Psoas muscle (tissue), 8 donors: ENCODE measurements around the gene FGR. TPM values are rescaled to one million over a fixed set of nuclear protein-coding genes. Genes with fewer than 3 reads are reported as not detected.
A peak's percentile ranks its signal among the peaks of the same experiment; 100 is the strongest.

ENCODE experiments used
- ATAC-seq, 4 donors: fragments of 200-7000 bp; cut with Tn5 transposase; one replicate each; pipeline ENCODE4 v1.9.1; 2020; ENCODE audit warnings: moderate library complexity in 3 of 4, mild to moderate bottlenecking in 2 of 4
- DNase-seq, 2 donors: peaks; one replicate each; pipeline ENCODE4 v3.0.0-alpha.2; 2020
- H3K27ac ChIP-seq: fragments of 200-600 bp; one replicate; pipeline ENCODE4 v1.8.0; 2022
- H3K27me3 ChIP-seq, 3 donors: fragments of 200-600 bp in 1 of 3; one replicate each; pipeline versions ENCODE4 v1.6.1 to v1.8.0; 2013 to 2022; ENCODE audit warnings: low read length in 2 of 3, mild to moderate bottlenecking in 2 of 3, moderate library complexity in 1 of 3; ENCODE audit not compliant: insufficient read depth in 3 of 3
- H3K36me3 ChIP-seq, 2 donors: fragments of 200-600 bp in 1 of 2; one replicate each; pipeline versions ENCODE4 v1.6.1 to v1.8.0; 2013 to 2022; ENCODE audit warnings: low read depth in 1 of 2, mild to moderate bottlenecking in 1 of 2, moderate library complexity in 1 of 2; ENCODE audit not compliant: insufficient read depth in 1 of 2
- H3K4me1 ChIP-seq: fragments of 200-600 bp; one replicate; pipeline ENCODE4 v1.8.0; 2022
- H3K4me3 ChIP-seq: fragments of 200-600 bp; one replicate; pipeline ENCODE4 v1.8.0; 2022; ENCODE audit warnings: mild to moderate bottlenecking
- H3K9me3 ChIP-seq: fragments of 200-600 bp; one replicate; pipeline ENCODE4 v1.8.0; 2022
- CTCF ChIP-seq: fragments of 200-600 bp; IDR thresholded peaks from one replicate; pipeline ENCODE4 v1.8.0; 2022; ENCODE audit warnings: antibody characterized with exemption
- WGBS, 3 donors: extraction: QIAGEN DNeasy Blood & Tissue Kit; methylation state at CpG; one replicate each; pipeline versions ENCODE4 v1.1.6 to v1.1.7; 2013; 5-methylcytosine and 5-hydroxymethylcytosine counted together
- intact Hi-C, 2 donors: fragments of 100-400 bp; cut with DNase I; formaldehyde crosslinking; loops; one replicate each; pipeline versions ENCODE4 v1.11.0 to v1.14.2; 2022
- polyA plus RNA-seq, 3 donors: library from polyadenylated mRNA; stranded (reverse); fragments of 200-250 nt; gene quantifications; one replicate each; pipeline ENCODE4 v1.2.3, GENCODE V29; 2013
- total RNA-seq, 4 donors: library from RNA; stranded (reverse); fragmentation: NEBNext Ultra II Directional in 2 of 4; extraction: Animal tissue kit (Norgen Biotek cat#: 25700) in 2 of 4; gene quantifications; one replicate each; pipeline versions ENCODE4 v1.2.1 to v1.2.4, GENCODE V29; 2021 to 2023
- donor health status: healthy with polysubstance abuse.
- donor health status: DM: no; HTN: no; CAD: no; lungs with moderate emphysema.
- donor health status: Bipolar disorder and iron deficiency.
- donor health status: healthy.
- donor health status: DM: yes; HTN: yes; CAD: no.
- donor health status: DM: no; HTN: no; CAD: no.
- donor health status: DM: no; HTN: no; CAD: no.
- donor health status: DM: yes; HTN: yes; CAD: no.

The FGR gene
- total and polyA plus RNA-seq, 7 donors: 1.3 to 3.8 (median 2.8) TPM

- no peak for TF ChIP-seq CTCF
- Histone ChIP-seq H3K4me1 (peaks cover 8% of the 10 kb centered on the region), H3K27ac (no peak overlapping the region), H3K4me3 (no peak overlapping the region), H3K9me3 (no peaks in the 10 kb centered on the region), H3K27me3 (no peaks in the 10 kb centered on the region), H3K36me3 (peaks cover 0 to 3% of the 10 kb centered on the region in 2 donors)
- no peak for ATAC-seq
- intact Hi-C loops: loop anchor here in 1 of 2 donors (5.0 kb wide), 1 partner anchor 274 kb away; the partner anchor contains the start of gene GPR3
- DNase-seq: no peak
- WGBS, 3 donors: 85 to 93% (median 90%) methylated on average over 4 of the region's 4 CpGs
These were observed 31.3 kb upstream of the FGR start for GRCh38 chr1:27666294-27666693.

- peaks cover 0 to 3% of the 10 kb centered on the region in 2 donors for H3K36me3 ChIP-seq
These were observed 30.1 kb upstream of the FGR start for GRCh38 chr1:27665016-27665651.

GRCh38 chr1:27664291-27664690 lies 29.3 kb upstream of the FGR start:
- H3K4me3 ChIP-seq: no peak overlapping the region
- intact Hi-C loops: loop anchor here in 1 of 2 donors (5.0 kb wide), 2 partner anchors 262 to 367 kb away; no protein-coding TSS in a partner anchor
- TF ChIP-seq CTCF: no peak
- 72 to 82% (median 75%) methylated on average over 8 of the region's 8 CpGs for WGBS, 3 donors
- H3K27me3 ChIP-seq: no peaks in the 10 kb centered on the region
- H3K9me3 ChIP-seq: no peaks in the 10 kb centered on the region
- H3K27ac ChIP-seq: no peak overlapping the region
- peaks cover 0 to 3% of the 10 kb centered on the region in 2 donors for H3K36me3 ChIP-seq
- peaks cover 8% of the 10 kb centered on the region for H3K4me1 ChIP-seq
- ATAC-seq: no peak
- peak; percentile 38 to 64 for DNase-seq

More at GRCh38 chr1:27665016-27665651, 30.1 kb upstream of the FGR start:
- Histone ChIP-seq H3K4me3 (no peak overlapping the region), H3K27ac (no peak overlapping the region), H3K27me3 (no peaks in the 10 kb centered on the region), H3K9me3 (no peaks in the 10 kb centered on the region), H3K4me1 (peaks cover 8% of the 10 kb centered on the region)
- WGBS, 3 donors: 87% methylated on average over 9 of the region's 9 CpGs
- intact Hi-C loops: loop anchor here in 1 of 2 donors (5.0 kb wide), 1 partner anchor 273 kb away; the partner anchor contains the start of gene GPR3
- DNase-seq: no peak
- no peak for ATAC-seq
- TF ChIP-seq CTCF: no peak

- H3K4me3 ChIP-seq: no peak overlapping the region
- ATAC-seq (peak; percentile 61 to 71 (median 68)), DNase-seq (peak; percentile 80 to 85)
- 30 to 34% (median 33%) methylated on average over 12 of the region's 12 CpGs for WGBS, 3 donors
- intact Hi-C loops: loop anchor here (1.0 to 5.0 kb wide), 4 partner anchors 52 to 366 kb away; no protein-coding TSS in a partner anchor
- H3K9me3 ChIP-seq: no peaks in the 10 kb centered on the region
- H3K27ac ChIP-seq: peak overlapping the region; percentile 34
- H3K27me3 ChIP-seq: no peaks in the 10 kb centered on the region
- TF ChIP-seq CTCF: peak; percentile 94
- H3K4me1 ChIP-seq: peaks cover 8% of the 10 kb centered on the region
- H3K36me3 ChIP-seq: peaks cover 0 to 3% of the 10 kb centered on the region in 2 donors
These were observed 27.9 kb upstream of the FGR start for GRCh38 chr1:27662707-27663393.
